HEK293T (cell line): ENCODE results near the gene CREB5.

ENCODE experiments used
- CTBP1 ChIP-seq: fragments of 450-650 bp; IDR thresholded peaks from 2 replicates; pipeline ENCODE4 v1.6.1; 2016; ENCODE audit warnings: borderline replicate concordance
- ELF4 ChIP-seq: fragments of 450-650 bp; IDR thresholded peaks from 2 replicates; pipeline ENCODE4 v1.6.1; 2017; ENCODE audit warnings: antibody characterized with exemption
- HDGF ChIP-seq: fragments of 450-650 bp; IDR thresholded peaks from 2 replicates; pipeline ENCODE4 v1.6.1; 2017; ENCODE audit warnings: antibody characterized with exemption, borderline replicate concordance
- NFRKB ChIP-seq: fragments of 450-650 bp; IDR thresholded peaks from 2 replicates; pipeline ENCODE4 v1.6.1; 2016; ENCODE audit warnings: mild to moderate bottlenecking, moderate library complexity
- SP1 ChIP-seq: fragments of 450-650 bp; IDR thresholded peaks from 2 replicates; pipeline ENCODE4 v1.6.1; 2017
- SUZ12 ChIP-seq: fragments of 450-650 bp; IDR thresholded peaks from 2 replicates; pipeline ENCODE4 v1.6.1; 2016; ENCODE audit warnings: mild to moderate bottlenecking
- TARDBP ChIP-seq: fragments of 450-650 bp; IDR thresholded peaks from 2 replicates; pipeline ENCODE4 v1.6.1; 2016

DNA sequence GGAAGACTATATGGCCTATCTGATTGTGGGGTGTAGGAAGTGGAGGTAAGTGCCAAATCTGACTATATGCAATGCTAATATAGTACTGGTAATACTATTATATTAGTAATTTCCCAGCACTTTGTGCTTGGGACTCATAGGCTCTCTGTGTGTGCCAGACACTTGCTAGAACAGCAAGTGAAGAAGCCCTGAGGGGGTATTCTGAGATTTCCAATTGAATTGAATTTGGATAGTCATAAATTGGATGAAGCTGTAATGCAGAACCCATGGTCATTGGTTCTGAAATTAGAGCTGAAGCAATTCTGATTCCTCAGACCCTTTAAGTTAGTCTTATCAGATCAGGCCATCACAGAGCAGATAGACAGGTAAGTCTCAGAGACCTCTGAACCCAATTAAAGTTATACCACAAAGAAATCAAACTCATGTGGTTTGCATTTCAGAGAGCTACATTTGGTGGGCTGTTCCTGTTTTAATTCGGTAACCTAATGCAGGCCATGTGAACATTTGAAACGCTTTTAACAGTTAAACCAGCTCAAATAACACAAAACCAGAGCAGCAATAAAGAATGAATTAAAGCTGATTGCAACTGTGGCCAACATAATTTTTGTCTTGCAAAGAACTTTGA is 179.5 kb downstream of the CREB5 start:
- no peak for TF ChIP-seq SP1
- TF ChIP-seq NFRKB = no peak
- no peak for TF ChIP-seq SUZ12
- TF ChIP-seq CTBP1 = no peak
- TF ChIP-seq TARDBP = no peak
- no peak for TF ChIP-seq HDGF
- TF ChIP-seq ELF4 = no peak
